Breast epithelium (tissue), 4 donors: ENCODE data around the gene EDC3. TPM values are rescaled to one million over a fixed set of nuclear protein-coding genes. Genes with fewer than 3 reads are reported as not detected.
A peak's percentile ranks its signal among the peaks of the same experiment; 100 is the strongest.

Source experiments
- DNase-seq, 2 donors: peaks; one replicate each; pipeline ENCODE4 v3.0.0-alpha.2; 2019; ENCODE audit warnings: low spot score in 2 of 2
- H3K27ac ChIP-seq, 2 donors: fragments of 200-600 bp; sonication (generic) in 1 of 2; one replicate each; pipeline ENCODE4 v1.5.1; 2016 to 2019; ENCODE audit warnings: mild to moderate bottlenecking in 1 of 2
- H3K27me3 ChIP-seq, 2 donors: fragments of 200-600 bp; sonication (generic) in 1 of 2; one replicate each; pipeline versions ENCODE4 v1.5.1 to v1.6.0; 2017 to 2019; ENCODE audit warnings: control low read depth in 1 of 2, mild to moderate bottlenecking in 1 of 2
- H3K36me3 ChIP-seq: fragments of 200-600 bp; one replicate; pipeline ENCODE4 v1.5.1; 2019
- H3K4me1 ChIP-seq, 2 donors: fragments of 200-600 bp; sonication (generic); one replicate each; pipeline ENCODE4 v1.5.1; 2016 to 2019; ENCODE audit warnings: control low read depth in 1 of 2
- H3K4me3 ChIP-seq, 3 donors: fragments of 200-600 bp; sonication (generic); 1 replicate in 2 of 3; 2 replicates in 1 of 3; pipeline ENCODE4 v1.5.1; 2016 to 2019; ENCODE audit warnings: mild to moderate bottlenecking in 3 of 3, moderate library complexity in 2 of 3
- H3K9me3 ChIP-seq, 2 donors: fragments of 200-600 bp; sonication (generic) in 1 of 2; one replicate each; pipeline ENCODE4 v1.5.1; 2016 to 2019; ENCODE audit warnings: control low read depth in 1 of 2
- CTCF ChIP-seq, 3 donors: fragments of 450-650 bp; IDR thresholded peaks; one replicate each; pipeline ENCODE4 v1.5.1; 2016 to 2017; ENCODE audit warnings: antibody characterized with exemption in 3 of 3, mild to moderate bottlenecking in 3 of 3, moderate library complexity in 3 of 3
- POLR2A ChIP-seq: fragments of 450-650 bp; IDR thresholded peaks from one replicate; pipeline ENCODE4 v1.6.1; 2016; ENCODE audit warnings: antibody characterized with exemption, mild to moderate bottlenecking, moderate library complexity
- POLR2AphosphoS5 ChIP-seq, 3 donors: sonication (generic); formaldehyde crosslinking; IDR thresholded peaks; one replicate each; pipeline ENCODE4 v1.6.1; 2017; ENCODE audit warnings: antibody characterized with exemption in 3 of 3
- intact Hi-C: fragments of 100-400 bp; cut with DNase I; formaldehyde crosslinking; loops from one replicate; pipeline ENCODE4 v1.15.1; 2023; ENCODE audit warnings: low total_unique reads
- total RNA-seq, 3 donors: library from RNA; depleted of rRNA; stranded (reverse); fragments of >200 nt; gene quantifications; one replicate each; pipeline ENCODE4 v1.1.0, GENCODE V29; 2016

EDC3 gene
- total RNA-seq, 3 donors from 2014 or later, result 13.8 to 21.7 (median 20.3) TPM

GRCh38 chr15:74620636-74621545, 74.9 kb downstream of the EDC3 start:
- H3K4me1 ChIP-seq, result peaks cover 0 to 31% of the 10 kb centered on the region in 2 donors
- H3K36me3 ChIP-seq, result peaks cover 18% of the 10 kb centered on the region
- peak in 2 of 3 donors; percentile 22 to 28 for TF ChIP-seq POLR2AphosphoS5 (IDR thresholded peaks at IDR 0.05)
- peak in 2 of 3 donors; percentile 54 to 82 for TF ChIP-seq CTCF (IDR thresholded peaks at IDR 0.05)
- TF ChIP-seq POLR2A, result no peak
- no peaks in the 10 kb centered on the region for H3K9me3 ChIP-seq
- intact Hi-C loops, result no loop called here
- H3K27me3 ChIP-seq, result no peaks in the 10 kb centered on the region
- peak in 1 of 2 donors; percentile 72 for DNase-seq
- no peak overlapping the region for H3K27ac ChIP-seq
- H3K4me3 ChIP-seq, result peak overlapping the region in 1 of 3 donors; percentile 20

- no peak for TF ChIP-seq POLR2A
- TF ChIP-seq POLR2AphosphoS5 (IDR thresholded peaks at IDR 0.05), result no peak
- no peak for TF ChIP-seq CTCF (IDR thresholded peaks at IDR 0.05)
- peaks cover 0 to 31% of the 10 kb centered on the region in 2 donors for H3K4me1 ChIP-seq
- H3K27ac ChIP-seq, result no peak overlapping the region
- H3K9me3 ChIP-seq, result no peaks in the 10 kb centered on the region
- no peaks in the 10 kb centered on the region for H3K27me3 ChIP-seq
- H3K36me3 ChIP-seq, result peaks cover 10% of the 10 kb centered on the region
- no peak for DNase-seq
- no peak overlapping the region for H3K4me3 ChIP-seq
- intact Hi-C loops, result loop anchor here (10.0 kb wide), 1 partner anchor 75 kb away; the partner anchor contains the start of gene ARID3B
Measured at GRCh38 chr15:74619916-74620635, 75.7 kb downstream of the EDC3 start.

- Histone ChIP-seq H3K4me1 (peaks cover 0 to 31% of the 10 kb centered on the region in 2 donors), H3K27ac (peak overlapping the region in 1 of 2 donors; percentile 30), H3K4me3 (no peak overlapping the region), H3K9me3 (no peaks in the 10 kb centered on the region), H3K36me3 (peaks cover 5% of the 10 kb centered on the region), H3K27me3 (no peaks in the 10 kb centered on the region)
- no peak for TF ChIP-seq POLR2AphosphoS5 (IDR thresholded peaks at IDR 0.05)
- no peak for TF ChIP-seq CTCF (IDR thresholded peaks at IDR 0.05)
- TF ChIP-seq POLR2A, result no peak
- DNase-seq, result no peak
- intact Hi-C loops, result loop anchor here (10.0 kb wide), 1 partner anchor 74 kb away; the partner anchor contains the start of gene ARID3B
Measured at GRCh38 chr15:74618841-74619596, 76.8 kb downstream of the EDC3 start.

- Histone ChIP-seq H3K9me3 (no peaks in the 10 kb centered on the region), H3K36me3 (peaks cover 2% of the 10 kb centered on the region), H3K27ac (peak overlapping the region; percentile 99), H3K4me1 (peaks cover 0 to 31% of the 10 kb centered on the region in 2 donors), H3K4me3 (peak overlapping the region; percentile 90 to 99 (median 98)), H3K27me3 (no peaks in the 10 kb centered on the region)
- DNase-seq, result no peak
- intact Hi-C loops, result loop anchor here (10.0 kb wide), 1 partner anchor 72 kb away; the partner anchor contains the start of gene ARID3B
- TF ChIP-seq CTCF (IDR thresholded peaks at IDR 0.05), result no peak
- no peak for TF ChIP-seq POLR2AphosphoS5 (IDR thresholded peaks at IDR 0.05)
- no peak for TF ChIP-seq POLR2A
Measured at GRCh38 chr15:74616996-74617395, 78.8 kb downstream of the EDC3 start.
